Kidney (tissue), 14 donors: ENCODE results near the gene ADAMTS17. TPM values are rescaled to one million over a fixed set of nuclear protein-coding genes. Genes with fewer than 3 reads are reported as not detected.

Experiments used
- DNase-seq, 5 donors: peaks; one replicate each; pipeline ENCODE4 v3.0.0-alpha.2; 2013 to 2020
- FAIRE-seq: peaks from 2 replicates; lab custom pipeline; 2012; peaks lifted over from hg19 to GRCh38; lab: Jason Lieb, UNC
- H3K27ac ChIP-seq, 2 donors: one replicate each; pipeline ENCODE4 v1.7.0; 2013; ENCODE audit warnings: low read depth in 2 of 2, low read length in 2 of 2, inconsistent platforms in 1 of 2
- H3K27me3 ChIP-seq: one replicate; pipeline ENCODE4 v1.7.1; 2013; ENCODE audit warnings: low read length, inconsistent platforms; ENCODE audit not compliant: control insufficient read depth, insufficient read depth
- H3K36me3 ChIP-seq, 3 donors: one replicate each; pipeline versions ENCODE4 v1.7.0 to v1.7.1; 2013; ENCODE audit warnings: low read length in 3 of 3, control low read depth in 1 of 3, inconsistent platforms in 1 of 3; ENCODE audit not compliant: insufficient read depth in 3 of 3, control insufficient read depth in 2 of 3
- H3K4me1 ChIP-seq, 3 donors: one replicate each; pipeline versions ENCODE4 v1.7.0 to v1.7.1; 2013; ENCODE audit warnings: low read length in 3 of 3, inconsistent platforms in 1 of 3, low read depth in 1 of 3; ENCODE audit not compliant: control insufficient read depth in 2 of 3, insufficient read depth in 2 of 3
- H3K4me3 ChIP-seq, 3 donors: one replicate each; pipeline versions ENCODE4 v1.7.0 to v1.8.1; 2013; ENCODE audit warnings: low read length in 3 of 3, control low read depth in 1 of 3, inconsistent platforms in 1 of 3
- H3K9ac ChIP-seq, 3 donors: one replicate each; pipeline versions ENCODE4 v1.7.0 to v1.7.1; 2013; ENCODE audit warnings: low read length in 3 of 3, control low read depth in 1 of 3, inconsistent platforms in 1 of 3
- H3K9me3 ChIP-seq, 3 donors: one replicate each; pipeline versions ENCODE4 v1.7.0 to v1.7.1; 2013; ENCODE audit warnings: low read length in 3 of 3, control low read depth in 1 of 3, inconsistent platforms in 1 of 3; ENCODE audit not compliant: control insufficient read depth in 2 of 3, insufficient read depth in 1 of 3
- intact Hi-C: fragments of 100-400 bp; cut with DNase I; formaldehyde crosslinking; loops from one replicate; pipeline ENCODE4 v1.11.1; 2022
- polyA plus RNA-seq: library from polyadenylated mRNA; stranded (reverse); fragments of 350-450 nt; fragmentation: Illumina TruSeq; extraction: RNeasy Lipid Tissue Mini Kit (QIAGEN cat#74804); gene quantifications from one replicate; pipeline ENCODE4 v1.2.3, GENCODE V29; 2014; ENCODE audit warnings: low read depth, low replicate concordance; ENCODE audit not compliant: insufficient read depth
- total RNA-seq: library from RNA; stranded (reverse); fragmentation: NEBNext Ultra II Directional; extraction: Animal tissue kit (Norgen Biotek cat#: 25700); gene quantifications from one replicate; pipeline ENCODE4 v1.2.1, GENCODE V29; 2021
- TF ChIP-seq, protein P1 (sequence below): IDR thresholded peaks from 3 replicates; pipeline ENCODE4 v1.5.1; 2012; ENCODE audit warnings: mild to moderate bottlenecking, moderate library complexity, borderline replicate concordance; ENCODE audit not compliant: insufficient read depth; ENCODE audit errors: extremely low read depth
- donor health status: control.
- donor health status: control.
- donor health status: control.
- donor health status: control.
- donor health status: control.
- donor health status: DM: yes; HTN: yes; CAD: no.
- donor health status: Normal renal cell carcinoma (clear cell type).

The ADAMTS17 gene
- total and polyA plus RNA-seq, 2 donors from 2014 or later = 1.7 to 2.2 TPM

- Histone ChIP-seq H3K4me1 (peaks cover 0 to 2% (median 0%) of the 10 kb centered on the region in 3 donors), H3K27me3 (no peaks in the 10 kb centered on the region), H3K9ac (no peak overlapping the region), H3K9me3 (no peaks in the 10 kb centered on the region), H3K27ac (no peak overlapping the region), H3K4me3 (no peak overlapping the region), H3K36me3 (no peaks in the 10 kb centered on the region)
- intact Hi-C loops = no loop called here
- TF ChIP-seq, protein P1, sequence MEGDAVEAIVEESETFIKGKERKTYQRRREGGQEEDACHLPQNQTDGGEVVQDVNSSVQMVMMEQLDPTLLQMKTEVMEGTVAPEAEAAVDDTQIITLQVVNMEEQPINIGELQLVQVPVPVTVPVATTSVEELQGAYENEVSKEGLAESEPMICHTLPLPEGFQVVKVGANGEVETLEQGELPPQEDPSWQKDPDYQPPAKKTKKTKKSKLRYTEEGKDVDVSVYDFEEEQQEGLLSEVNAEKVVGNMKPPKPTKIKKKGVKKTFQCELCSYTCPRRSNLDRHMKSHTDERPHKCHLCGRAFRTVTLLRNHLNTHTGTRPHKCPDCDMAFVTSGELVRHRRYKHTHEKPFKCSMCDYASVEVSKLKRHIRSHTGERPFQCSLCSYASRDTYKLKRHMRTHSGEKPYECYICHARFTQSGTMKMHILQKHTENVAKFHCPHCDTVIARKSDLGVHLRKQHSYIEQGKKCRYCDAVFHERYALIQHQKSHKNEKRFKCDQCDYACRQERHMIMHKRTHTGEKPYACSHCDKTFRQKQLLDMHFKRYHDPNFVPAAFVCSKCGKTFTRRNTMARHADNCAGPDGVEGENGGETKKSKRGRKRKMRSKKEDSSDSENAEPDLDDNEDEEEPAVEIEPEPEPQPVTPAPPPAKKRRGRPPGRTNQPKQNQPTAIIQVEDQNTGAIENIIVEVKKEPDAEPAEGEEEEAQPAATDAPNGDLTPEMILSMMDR = no peak
- no peak for FAIRE-seq
- peak in 1 of 5 donors; percentile 21 for DNase-seq
These were observed 89.4 kb downstream of the ADAMTS17 start for GRCh38 chr15:100252359-100252758.

DNA sequence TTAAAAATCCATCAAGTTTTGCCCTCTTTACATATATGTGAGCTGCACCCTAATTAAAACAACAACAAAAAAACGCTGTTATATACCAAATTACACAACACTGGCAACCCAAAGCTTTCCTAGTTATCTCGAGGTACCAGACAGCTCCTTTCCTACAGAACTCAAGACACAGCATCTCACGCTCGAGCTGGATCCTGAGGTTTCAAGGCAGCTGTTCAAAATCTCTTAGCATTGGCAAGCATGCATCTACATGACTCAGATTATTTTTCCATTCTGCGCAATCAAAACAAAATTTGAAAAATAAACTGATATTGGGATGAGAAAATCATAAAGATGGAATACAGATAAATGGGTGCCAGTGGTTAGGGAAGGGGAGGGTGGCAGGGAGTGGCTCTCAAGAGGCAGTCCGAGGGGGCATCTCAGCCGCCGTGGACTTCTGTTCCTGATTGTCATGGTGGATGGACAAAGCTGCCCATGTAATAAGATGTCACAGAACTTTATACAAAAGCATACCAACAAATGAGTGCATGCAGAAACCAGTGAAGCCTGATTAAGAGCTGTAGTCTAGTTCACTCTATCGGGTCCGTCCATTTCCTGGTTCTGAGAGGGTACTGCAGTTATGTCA, 91.5 kb downstream of the ADAMTS17 start:
- no peak for DNase-seq
- Histone ChIP-seq H3K27ac (no peak overlapping the region), H3K36me3 (no peaks in the 10 kb centered on the region), H3K4me3 (no peak overlapping the region), H3K4me1 (peaks cover 2 to 8% (median 2%) of the 10 kb centered on the region in 3 donors), H3K9me3 (no peaks in the 10 kb centered on the region), H3K27me3 (no peaks in the 10 kb centered on the region), H3K9ac (no peak overlapping the region)
- FAIRE-seq = no peak
- TF ChIP-seq, protein P1 = no peak
- intact Hi-C loops = no loop called here

DNA sequence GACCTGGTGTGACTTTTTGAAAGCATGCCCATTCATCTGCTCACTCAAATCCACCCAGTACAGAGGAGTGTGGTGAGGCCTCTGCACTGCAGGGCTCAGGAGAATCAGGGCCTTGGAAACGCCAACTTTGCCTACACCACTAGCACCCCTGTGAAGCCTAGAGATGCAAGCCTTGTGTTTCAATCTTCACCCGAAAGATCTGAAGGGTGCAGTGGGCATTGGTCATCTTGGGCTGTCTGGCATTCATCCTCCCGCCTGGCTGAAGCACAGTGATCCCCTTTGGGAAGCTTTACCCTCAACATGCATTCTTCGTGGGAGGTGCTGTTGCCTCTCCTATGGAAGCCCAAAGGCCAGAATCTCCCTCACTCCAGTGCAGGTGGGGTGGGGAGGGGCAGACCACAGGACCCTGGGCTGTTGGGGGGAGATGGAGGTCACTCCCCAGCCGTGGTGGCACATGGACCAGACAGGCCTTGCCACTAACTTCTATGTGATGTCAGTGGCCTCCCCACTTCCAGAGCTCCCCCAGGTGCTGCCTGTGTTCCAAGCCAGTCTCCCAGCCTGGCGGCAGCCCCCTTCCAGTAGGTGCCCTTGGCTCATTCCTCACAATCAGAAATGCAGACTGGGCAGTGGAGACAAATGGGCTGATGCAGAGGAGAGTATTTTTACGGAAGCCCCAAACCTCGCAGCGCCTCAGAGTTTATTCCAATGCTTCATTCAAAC, 92.5 kb downstream of the ADAMTS17 start:
- DNase-seq (peak in 1 of 5 donors; percentile 21), FAIRE-seq (no peak)
- Histone ChIP-seq H3K4me1 (peaks cover 2 to 15% (median 9%) of the 10 kb centered on the region in 3 donors), H3K4me3 (no peak overlapping the region), H3K9ac (no peak overlapping the region), H3K9me3 (no peaks in the 10 kb centered on the region), H3K36me3 (no peaks in the 10 kb centered on the region), H3K27ac (no peak overlapping the region), H3K27me3 (no peaks in the 10 kb centered on the region)
- intact Hi-C loops = no loop called here
- TF ChIP-seq, protein P1 = no peak
